GM21447 (cell line): Measurements from ENCODE around the gene ACOT4.
"Not testable (repeated sequence)": the region's sequence is repeated elsewhere in the genome, so short reads cannot be mapped to it uniquely, and the experiment has no call there.

Source experiments
- ATAC-seq: cut with Tn5 transposase; IDR thresholded peaks from one replicate; pipeline ENCODE4 v1.9.1; 2021; ENCODE audit not compliant: unreplicated experiment

The ACOT4 gene

DNA sequence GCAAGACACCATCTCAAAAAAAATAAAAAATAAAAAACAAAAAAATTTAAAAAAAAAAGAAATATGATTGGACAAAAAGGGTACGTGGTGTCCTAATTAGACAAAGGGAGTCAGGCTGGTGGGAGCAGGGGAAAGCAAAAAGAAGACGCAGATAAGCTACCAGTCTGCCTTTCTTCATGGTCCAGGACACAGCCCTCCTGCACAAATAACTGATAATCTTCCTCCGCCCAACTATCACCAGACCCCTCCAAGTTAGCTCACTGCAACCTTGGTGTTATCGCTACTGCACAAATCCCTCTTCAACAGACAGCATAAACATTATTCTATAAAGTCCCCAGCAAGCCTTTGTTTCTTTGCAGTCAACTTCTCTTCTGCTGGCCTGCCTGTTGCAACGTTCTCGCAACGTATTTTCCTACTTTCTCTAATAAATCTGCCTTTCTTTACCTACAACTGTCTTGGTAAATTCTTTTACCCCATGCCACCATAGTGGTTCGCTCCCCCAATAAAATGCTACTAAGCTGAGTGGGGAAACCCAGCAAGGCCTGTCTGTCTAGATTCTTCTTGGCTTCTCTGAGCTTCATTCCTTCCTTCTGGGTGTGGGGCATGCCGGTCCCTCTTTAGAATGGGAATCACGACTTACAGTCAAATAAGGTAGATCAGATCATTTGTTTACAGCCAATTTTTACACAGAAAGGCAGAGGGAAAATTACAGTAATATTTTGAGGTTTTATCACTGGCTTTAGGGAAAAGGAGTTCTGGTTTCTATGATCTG is 38.5 kb downstream of the ACOT4 start:
- ATAC-seq = no peak

DNA sequence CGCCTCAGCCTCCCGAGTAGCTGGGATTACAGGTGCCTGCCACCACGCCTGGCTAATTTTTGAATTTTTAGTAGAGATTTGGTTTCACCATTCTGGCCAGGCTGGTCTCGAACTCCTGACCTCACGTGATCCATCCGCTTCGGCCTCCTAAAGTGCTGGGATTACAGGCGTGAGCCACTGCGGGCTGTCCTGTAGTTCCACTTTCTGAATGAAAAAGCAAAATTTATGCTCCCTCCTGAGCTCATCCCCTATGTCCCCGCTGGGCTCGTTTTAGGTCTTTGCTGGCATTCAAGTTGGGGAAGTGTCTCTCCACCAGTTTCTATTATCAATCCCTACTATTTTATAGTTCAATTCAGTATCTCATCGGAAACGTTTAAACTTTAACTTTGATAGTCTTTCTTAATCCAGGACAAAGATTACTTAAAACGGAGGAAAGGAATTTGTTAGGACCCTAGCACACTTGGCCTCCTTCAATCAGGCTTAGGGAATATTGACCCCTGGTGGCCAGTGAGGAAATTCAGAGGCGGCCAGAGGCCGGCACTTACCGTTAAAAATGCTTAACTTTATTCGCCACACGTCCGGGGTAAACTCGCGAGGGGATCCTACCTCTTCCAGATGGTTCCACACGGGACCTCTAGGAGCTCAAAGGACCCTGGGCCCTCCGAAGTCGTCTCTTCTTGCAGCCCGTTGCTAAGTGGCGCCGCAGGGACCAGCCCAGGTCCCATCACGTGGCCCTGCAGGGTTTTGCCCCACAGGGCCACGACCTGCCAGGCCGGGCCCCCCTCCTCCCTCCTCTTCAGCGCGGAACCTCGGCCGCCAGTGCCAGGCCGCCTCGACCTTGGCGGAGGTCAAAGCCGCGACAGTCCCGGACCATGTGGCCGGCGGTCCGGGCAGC is 41.7 kb downstream of the ACOT4 start:
- ATAC-seq = peak; percentile 66

DNA sequence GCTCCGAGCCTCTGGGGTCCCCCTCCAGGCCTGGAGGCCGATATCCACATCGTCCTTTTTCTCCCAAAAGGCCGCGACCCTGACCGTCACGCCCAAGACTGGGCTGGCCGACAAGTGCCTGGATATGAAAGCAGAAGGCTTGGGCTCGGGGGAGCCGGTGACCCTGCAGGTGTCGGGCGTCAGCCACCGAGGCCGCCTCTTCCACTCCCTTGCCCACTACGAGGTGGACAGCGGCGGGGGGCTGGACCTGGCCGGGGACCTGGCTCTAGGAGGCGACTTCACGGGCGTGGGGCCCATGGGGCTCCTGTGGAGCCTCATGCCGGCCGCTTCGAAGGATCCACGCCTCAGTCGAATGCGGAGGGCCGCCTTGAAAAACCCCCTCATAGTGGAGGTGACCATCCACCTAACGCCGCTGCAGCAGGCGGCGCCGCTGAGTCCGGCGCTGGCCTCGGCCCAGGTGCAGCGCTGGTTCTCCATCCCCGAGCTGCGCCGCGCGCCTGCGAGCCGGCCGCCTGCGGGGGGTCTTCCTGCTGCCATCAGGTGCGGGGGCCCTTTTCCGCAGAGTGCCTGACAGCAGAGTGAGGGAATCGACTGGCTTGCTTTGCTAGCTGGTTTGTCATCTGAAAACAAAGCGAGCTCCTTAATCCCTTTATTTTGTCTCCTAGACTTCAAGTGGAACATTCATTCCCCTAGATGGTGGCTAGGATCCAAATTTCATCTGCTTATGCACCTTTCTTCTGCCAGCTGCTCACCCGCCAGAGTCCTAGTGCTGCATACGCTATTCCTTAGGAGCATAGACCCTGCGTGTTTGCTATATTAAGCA is 42.5 kb downstream of the ACOT4 start:
- ATAC-seq = no peak

DNA sequence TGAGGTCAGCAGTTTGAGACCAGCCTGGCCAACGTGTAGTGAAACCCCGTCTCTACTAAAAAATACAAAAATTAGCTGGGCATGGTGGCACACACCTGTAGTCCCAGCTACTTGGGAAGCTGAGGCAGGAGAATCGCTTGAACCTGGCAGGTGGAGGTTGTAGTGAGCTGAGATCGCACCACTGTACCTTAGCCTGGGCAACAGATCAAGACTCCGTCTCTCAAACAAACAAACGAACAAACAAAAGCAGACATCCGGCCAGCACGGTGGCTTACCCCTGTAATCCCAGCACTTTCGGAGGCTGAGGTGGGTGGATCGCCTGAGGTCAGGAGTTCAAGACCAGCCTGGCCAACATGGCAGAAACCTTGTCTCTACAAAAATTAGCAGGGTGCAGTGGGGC is 44.7 kb downstream of the ACOT4 start:
- ATAC-seq = not testable (repeated sequence)

DNA sequence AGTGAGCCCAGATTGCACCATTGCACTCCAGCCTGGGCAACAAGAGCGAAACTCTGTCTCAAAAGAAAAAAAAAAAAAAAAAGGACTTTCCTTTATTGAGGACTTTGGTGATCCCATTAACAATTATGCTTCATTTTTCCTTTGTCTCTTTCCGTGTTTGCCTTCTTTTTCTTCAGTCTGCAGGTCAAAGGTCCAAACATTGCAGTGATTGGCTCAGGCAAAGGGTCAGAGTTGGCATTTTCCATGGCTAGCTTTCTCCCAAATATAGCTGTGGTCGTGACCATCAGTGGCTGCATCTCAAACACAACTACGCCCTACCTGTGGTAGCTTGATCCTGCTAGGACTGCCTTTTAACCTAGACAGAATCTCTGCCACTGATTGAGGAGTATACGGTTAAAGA is 46.2 kb downstream of the ACOT4 start:
- no peak for ATAC-seq

DNA sequence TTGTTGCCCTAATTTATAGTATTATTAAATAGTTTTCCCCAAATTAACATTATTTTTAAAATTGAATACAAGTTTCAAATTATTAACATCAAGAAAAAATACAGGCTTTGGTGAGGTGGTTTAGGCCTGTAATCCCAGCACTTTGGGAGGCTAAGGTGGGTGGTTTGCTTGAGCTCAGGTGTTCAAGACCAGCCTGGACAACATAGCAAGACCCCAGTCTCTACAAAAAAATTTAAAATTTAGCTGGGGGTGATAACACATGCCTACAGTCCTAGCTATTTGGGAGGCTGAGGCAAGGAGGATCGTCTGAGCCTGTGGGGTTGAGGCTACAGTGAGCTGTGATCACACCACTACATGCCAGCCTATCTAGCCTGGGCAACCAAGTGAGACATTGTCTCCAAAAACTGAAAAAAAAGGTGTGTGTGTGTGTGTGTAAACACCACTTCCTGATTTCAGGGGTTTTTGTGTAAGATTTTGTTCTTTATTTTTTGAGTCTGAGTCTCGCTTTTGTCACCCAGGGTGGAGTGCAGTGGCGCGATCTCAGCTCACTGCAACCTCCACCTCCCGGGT is 49.2 kb downstream of the ACOT4 start:
- no peak for ATAC-seq

DNA sequence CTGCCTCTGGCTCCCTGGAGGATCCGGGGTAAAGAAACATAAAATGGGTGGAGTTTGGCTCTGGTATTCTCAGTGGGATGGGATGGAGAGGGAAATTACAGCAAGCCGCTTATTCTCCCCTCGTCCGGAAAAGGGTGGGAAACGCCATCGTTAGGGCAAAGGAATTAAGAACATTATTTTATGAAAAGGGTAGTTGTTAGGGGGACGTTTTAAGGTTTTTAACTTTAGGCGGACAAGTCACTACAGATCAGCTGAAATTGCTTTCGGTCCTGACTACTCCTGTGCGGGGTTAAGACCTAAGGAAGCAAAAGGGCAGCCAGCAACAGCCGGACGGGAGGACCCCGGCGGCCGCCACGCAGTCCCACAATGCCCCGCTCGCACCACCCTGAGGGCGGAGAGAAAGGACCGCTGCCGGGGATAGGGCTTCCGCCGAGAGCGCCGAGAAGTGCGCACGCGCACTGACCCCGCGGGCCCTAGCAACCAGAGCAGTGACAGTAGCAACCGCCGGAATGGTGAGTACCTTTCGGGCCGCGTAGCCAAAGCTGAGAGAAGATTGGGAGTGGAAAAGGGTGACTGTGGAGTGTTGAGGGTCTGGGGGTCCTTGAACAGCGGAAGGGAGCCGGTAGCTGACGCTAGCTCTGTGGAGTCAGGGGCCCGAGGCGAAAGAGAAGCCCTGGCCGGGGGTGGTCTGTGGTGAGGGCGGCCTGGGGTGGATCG is 53.0 kb downstream of the ACOT4 start, which contains the start of gene DNAL1:
Gene DNAL1, plus strand, starts transcription at position 456 of the 717 bp plus-strand sequence. Its CDS starts 54 bp downstream, at position 510.
- peak; percentile 96 for ATAC-seq

DNA sequence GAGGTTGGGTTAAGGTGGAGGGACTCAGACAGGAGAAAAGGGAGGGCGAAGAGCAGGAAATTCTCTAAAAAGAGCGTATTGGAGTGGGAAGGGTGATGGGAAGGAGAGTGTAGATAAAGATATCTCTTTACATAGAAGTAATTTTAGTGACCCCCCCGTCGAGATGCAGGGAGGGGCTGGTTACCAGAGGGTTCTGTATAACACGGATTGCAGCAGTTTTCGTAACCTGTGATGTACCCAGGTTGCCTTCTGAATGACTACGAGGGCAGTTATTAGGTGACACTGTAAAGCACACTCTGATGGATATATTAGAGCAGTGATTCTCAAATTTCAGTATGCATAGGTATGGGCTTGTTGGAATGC is 53.6 kb downstream of the ACOT4 start:
- no peak for ATAC-seq
